Activated T-helper 1 cell treated with Interleukin-2 at 50 U/mL for 16 hours (primary cell): ENCODE data around the gene ANO1.
A peak's percentile ranks its signal among the peaks of the same experiment; 100 is the strongest.
"Not testable (repeated sequence)": the region's sequence is repeated elsewhere in the genome, so short reads cannot be mapped to it uniquely, and the experiment has no call there.

Experiments
- DNase-seq: peaks from one replicate; pipeline ENCODE4 v3.0.0-alpha.2; 2020; ENCODE audit warnings: low read depth

The ANO1 gene

GRCh38 chr11:70191495-70192140 lies 113.5 kb downstream of the ANO1 start:
- DNase-seq = peak; percentile 22

GRCh38 chr11:70192666-70193410 lies 114.7 kb downstream of the ANO1 start:
- DNase-seq = no peak

GRCh38 chr11:70193411-70194292 lies 115.5 kb downstream of the ANO1 start:
- DNase-seq = no peak

GRCh38 chr11:70194792-70195791 lies 117.0 kb downstream of the ANO1 start:
- no peak for DNase-seq

GRCh38 chr11:70200212-70200844 lies 122.2 kb downstream of the ANO1 start:
- no peak for DNase-seq

GRCh38 chr11:70201047-70201446 lies 122.9 kb downstream of the ANO1 start:
- DNase-seq = not testable (repeated sequence)

- DNase-seq = no peak
Observed at GRCh38 chr11:70201882-70202861, 124.1 kb downstream of the ANO1 start.

- peak; percentile 89 for DNase-seq
Observed at GRCh38 chr11:70202920-70203750, 125.0 kb downstream of the ANO1 start, which contains the start of gene FADD. TSS of gene FADD (plus strand) at chr11:70203296. CDS start at chr11:70203460, 164 bp downstream.

GRCh38 chr11:70203751-70204465 lies 125.8 kb downstream of the ANO1 start:
- DNase-seq = peak; percentile 75

- DNase-seq = no peak
Observed at GRCh38 chr11:70204466-70204799, 126.3 kb downstream of the ANO1 start.

GRCh38 chr11:70205049-70205725 lies 127.1 kb downstream of the ANO1 start:
- DNase-seq = no peak

GRCh38 chr11:70205766-70206165 lies 127.6 kb downstream of the ANO1 start:
- DNase-seq = no peak

GRCh38 chr11:70206226-70206981 lies 128.3 kb downstream of the ANO1 start:
- DNase-seq = no peak

GRCh38 chr11:70206982-70207376 lies 128.9 kb downstream of the ANO1 start:
- no peak for DNase-seq

- no peak for DNase-seq
Observed at GRCh38 chr11:70207531-70208131, 129.5 kb downstream of the ANO1 start.

- no peak for DNase-seq
Observed at GRCh38 chr11:70209391-70209912, 131.3 kb downstream of the ANO1 start.
